ENCODE results near the gene HBQ1.
"Not testable (repeated sequence)": the region's sequence is repeated elsewhere in the genome, so short reads cannot be mapped to it uniquely, and the experiment has no call there.

Gene HBQ1

DNA sequence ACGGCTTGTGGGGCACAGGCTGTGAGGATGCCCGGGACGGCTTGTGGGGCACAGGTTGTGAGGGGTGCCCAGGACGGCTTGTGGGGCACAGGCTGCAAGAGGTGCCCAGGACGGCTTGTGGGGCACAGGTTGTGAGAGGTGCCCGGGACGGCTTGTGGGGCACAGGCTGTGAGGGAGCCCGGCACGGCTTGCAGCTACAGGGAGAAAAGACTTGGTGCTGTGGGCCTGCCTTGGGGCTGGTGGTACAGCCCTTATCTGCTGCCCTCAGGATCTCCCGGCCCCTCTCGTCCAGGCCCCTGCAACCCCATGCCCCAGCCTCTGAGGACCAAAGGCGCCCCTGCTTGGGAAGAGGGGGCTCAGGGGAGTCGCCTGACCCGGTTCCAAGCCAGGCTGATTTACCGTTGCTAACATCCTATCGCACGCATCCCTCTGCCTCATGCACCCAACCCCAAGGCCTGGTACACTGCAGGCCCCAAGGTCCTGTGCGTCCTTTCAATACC lies 19.5 kb upstream of the HBQ1 start:
- DNase-seq: no peak

DNA sequence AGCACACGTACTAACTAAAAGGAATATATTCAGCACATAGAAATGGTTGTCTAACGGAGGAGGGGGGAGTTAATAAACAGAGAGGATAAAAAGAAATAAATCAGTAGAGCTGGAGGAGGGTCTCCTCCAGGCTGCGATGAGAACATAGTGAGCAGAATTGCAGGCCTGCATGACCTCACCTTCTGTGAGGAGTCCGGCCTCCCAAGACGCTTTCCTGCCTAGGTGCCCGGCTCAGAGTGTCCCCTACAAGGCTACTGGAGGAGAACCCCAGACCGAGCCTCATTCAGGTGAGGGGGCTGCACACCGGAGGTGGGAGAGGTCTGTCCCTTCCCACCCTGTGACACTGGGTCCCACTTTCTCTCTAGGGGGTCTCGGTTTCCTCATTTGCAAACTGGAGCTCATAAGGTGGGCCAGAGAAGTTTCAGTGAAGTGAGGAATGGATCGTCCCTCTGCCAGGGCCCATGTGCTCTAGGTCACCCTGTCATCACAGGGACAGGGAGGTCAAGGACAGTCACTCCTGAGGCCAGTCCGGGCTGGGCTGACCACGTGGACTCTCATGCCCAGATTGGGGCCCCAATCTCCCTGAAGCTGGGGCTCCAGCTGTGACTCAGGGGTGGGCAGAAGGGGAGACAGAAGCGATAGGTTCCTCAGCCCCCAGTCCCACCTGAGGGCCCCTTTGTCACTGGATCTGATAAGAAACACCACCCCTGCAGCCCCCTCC lies 17.8 kb upstream of the HBQ1 start:
- no peak for DNase-seq

DNA sequence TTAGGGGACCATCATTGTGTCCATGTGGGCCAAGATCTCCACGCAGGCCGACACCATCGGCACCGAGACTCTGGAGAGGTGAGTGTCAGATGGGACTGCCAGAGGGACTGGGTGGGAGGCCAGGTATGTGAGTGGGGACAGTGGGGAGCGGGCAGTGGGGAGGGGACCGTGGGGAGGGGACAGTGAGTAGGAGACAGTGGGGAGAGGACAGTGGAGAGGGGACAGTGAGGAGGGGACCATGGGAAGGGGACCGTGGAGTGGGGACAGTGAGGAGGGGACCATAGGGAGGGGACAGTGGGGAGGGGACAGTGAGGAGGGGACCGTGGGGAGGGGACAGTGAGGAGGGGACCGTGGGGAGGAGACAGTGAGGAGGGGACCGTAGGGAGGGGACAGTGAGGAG lies 17.1 kb upstream of the HBQ1 start:
- not testable (repeated sequence) for DNase-seq

DNA sequence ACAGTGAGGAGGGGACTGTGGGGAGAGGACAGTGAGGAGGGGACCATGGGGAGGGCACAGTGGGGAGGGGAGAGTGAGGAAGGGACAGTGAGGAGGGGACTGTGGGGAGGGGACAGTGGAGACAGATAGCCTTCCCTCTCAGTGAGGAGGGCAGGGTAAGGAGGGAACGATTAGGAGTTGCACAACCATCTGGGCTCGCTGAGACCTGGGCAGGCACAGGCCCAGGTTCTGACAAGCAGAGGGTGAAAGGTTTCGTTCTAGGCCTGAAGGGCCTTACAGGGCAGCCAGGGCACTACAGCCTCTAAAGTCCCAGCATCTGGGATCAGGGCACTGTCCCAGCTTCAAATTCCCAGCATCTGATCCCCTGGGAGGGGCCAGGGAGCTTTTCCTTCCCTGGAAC lies 16.6 kb upstream of the HBQ1 start:
- not testable (repeated sequence) for DNase-seq

DNA sequence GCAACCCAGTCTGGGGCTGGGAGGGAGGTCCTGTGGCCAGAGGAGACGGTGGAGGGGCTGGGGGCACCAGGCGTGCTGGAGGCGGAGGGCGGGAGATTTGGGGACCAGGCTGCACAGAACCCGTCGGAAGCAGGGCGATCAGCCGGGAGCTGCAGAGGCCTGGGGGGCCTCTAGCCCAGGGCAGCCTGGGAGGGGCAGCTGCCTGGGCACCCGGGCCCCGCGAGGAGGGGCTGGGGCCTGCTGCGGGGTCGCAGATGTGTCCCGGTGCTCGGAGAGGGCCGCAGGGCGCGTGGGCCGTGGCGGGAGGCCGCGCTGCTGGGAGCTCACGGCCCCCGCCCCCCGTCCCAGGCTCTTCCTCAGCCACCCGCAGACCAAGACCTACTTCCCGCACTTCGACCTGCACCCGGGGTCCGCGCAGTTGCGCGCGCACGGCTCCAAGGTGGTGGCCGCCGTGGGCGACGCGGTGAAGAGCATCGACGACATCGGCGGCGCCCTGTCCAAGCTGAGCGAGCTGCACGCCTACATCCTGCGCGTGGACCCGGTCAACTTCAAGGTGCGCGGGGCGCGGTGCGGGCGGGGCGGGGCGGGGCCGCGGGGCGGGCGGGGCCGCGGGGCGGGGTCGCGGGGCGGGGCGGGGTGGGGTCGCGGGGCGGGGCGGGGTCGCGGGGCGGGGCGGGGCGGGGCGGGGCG lies 16.0 kb upstream of the HBQ1 start:
- not testable (repeated sequence) for DNase-seq

DNA sequence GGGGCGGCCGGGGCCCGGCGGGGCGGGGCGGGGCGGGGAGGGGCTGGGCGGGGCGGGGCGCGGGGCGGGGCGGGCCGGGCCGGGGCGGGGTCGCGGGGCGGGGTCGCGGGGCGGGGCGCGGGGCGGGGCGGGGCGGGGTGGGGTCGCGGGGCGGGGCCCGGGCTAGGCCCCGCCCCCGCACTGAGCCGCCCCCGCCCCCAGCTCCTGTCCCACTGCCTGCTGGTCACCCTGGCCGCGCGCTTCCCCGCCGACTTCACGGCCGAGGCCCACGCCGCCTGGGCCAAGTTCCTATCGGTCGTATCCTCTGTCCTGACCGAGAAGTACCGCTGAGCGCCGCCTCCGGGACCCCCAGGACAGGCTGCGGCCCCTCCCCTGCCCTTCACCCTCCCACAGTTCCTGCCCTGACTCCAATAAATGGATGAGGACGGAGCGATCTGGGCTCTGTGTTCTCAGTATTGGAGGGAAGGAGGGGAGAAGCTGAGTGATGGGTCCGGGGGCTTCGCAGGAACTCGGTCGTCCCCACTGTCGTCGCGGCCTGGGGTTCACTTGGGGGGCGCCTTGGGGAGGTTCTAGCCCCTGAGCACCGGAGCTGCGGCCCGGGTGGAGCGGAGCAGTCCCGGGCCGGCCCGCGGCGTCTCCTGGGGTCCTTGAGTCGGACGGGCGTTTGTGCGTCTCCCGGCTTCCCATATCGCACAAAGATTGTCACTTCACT lies 15.3 kb upstream of the HBQ1 start:
- DNase-seq: no peak

DNA sequence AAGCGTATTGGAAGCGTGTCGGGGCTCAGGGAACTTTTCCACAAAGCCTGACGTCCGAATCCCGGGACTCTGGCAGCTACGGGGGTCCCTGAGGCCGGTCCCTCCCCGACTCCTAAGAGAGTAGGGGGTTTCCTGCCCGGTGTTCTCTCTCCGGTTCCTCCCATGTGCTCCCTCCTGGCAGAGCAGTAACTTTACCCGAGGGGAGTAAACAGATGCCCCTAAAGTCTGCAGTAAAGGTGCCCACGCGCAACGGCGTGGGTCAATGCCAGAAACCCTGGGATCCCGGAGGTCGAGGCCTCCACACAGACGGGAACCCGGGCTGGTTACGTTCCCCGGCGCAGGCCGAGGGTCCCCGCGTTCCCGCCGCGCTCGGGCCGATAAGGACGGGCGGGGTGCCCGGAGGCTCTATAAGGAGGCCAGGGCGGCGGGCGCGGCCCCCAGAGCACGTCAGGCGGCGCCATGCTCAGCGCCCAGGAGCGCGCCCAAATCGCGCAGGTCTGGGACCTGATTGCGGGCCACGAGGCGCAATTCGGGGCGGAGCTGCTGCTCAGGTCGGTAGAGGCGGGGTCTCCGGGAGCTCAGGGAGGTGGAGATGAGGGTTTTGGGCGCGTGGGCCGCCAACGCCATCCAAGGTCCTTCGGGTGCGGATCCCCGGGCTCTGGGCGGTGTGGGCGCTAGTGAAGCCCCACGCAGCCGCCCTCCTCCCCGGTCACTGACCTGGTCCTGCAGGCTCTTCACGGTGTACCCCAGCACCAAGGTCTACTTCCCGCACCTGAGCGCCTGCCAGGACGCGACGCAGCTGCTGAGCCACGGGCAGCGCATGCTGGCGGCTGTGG lies 14.5 kb upstream of the HBQ1 start, which contains the start of gene HBM:
Gene HBM (plus strand): TSS at position 440 of the 836 bp plus-strand sequence. CDS start 20 bp downstream, at position 460.
- no peak for DNase-seq

DNA sequence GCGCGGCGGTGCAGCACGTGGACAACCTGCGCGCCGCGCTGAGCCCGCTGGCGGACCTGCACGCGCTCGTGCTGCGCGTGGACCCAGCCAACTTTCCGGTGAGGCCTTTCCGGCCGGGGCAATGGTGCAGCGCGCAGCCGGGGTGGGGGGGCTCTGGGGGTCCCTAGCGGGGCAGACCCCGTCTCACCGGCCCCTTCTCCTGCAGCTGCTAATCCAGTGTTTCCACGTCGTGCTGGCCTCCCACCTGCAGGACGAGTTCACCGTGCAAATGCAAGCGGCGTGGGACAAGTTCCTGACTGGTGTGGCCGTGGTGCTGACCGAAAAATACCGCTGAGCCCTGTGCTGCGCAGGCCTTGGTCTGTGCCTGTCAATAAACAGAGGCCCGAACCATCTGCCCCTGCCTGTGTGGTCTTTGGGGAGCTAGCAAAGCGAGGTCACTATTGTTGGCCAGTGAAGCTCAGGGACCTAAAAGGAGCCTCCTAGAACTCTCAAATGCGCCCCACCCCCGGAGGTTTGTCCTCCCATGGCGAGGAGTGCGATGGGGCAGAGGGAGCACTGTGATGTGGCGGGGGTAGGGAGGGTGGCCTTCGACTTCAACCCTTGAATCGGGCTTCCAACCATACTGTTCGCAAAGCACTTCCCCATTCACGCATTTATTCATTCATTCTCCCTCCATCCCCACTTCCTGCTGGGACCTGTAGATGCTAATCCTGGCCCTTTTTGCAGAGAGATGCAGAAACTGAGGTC lies 13.7 kb upstream of the HBQ1 start:
- no peak for DNase-seq

DNA sequence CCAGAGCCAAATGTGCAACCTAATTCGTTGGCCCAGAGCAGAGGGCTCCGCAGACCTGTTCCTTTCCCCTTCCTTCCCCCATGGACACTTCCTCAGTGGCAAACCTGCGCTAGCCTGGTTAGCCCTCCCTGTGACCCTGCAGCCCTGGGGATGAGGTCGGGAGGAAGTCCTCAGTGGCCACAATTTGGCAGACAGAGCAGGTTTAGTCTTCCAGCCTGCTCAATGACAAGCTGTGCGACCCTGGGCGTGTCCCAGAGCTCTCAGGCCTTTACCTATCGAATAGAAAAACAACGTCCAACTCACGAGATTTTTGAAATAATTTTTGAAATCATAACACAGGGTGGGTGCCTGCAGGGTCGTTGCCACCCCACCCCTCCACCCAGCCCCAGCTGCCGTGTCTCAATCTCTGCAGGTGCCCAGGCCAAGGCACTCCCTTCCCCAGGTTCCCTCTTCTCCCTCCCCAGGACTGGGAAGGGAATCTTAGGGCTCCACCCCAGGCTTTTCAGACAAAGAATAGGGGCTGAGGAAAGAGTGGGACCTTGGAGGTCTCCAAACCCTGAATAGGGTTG lies 13.1 kb upstream of the HBQ1 start:
- no peak for DNase-seq

DNA sequence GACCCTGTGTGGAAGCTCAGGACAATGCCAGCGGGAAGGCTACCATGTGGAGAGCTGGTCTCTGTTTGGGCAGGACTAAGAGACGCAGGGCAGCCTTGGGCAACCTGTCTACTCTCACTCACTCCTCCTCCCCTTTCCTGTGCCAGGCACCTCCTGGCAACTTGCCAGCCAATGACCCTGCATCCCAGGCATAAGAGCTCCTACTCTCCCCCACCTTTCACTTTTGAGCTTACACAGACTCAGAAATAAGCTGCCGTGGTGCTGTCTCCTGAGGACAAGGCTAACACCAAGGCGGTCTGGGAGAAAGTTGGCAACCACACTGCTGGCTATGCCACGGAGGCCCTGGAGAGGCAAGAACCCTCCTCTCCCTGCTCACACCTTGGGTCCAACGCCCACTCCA lies 11.8 kb upstream of the HBQ1 start:
- DNase-seq: no peak

DNA sequence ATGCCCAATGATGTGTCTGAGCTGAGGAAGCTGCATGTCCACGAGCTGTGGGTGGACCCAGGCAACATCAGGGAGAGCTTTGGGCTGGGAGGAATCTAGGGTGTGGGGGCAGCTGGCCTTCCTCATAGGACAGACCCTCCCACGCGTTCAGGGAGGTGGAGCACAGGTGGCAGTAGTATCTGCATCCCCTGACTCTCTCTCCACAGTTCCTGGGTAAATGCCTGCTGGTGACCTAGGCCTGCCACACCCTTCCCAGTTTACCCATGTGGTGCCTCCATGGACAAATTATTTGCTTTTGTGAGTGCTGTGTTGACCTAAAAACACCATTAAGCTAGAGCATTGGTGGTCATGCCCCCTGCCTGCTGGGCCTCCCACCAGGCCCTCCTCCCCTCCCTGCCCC lies 11.2 kb upstream of the HBQ1 start:
- DNase-seq: no peak

DNA sequence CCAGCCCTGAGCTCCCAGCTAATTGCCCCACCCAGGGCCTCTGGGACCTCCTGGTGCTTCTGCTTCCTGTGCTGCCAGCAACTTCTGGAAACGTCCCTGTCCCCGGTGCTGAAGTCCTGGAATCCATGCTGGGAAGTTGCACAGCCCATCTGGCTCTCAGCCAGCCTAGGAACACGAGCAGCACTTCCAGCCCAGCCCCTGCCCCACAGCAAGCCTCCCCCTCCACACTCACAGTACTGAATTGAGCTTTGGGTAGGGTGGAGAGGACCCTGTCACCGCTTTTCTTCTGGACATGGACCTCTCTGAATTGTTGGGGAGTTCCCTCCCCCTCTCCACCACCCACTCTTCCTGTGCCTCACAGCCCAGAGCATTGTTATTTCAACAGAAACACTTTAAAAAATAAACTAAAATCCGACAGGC lies 10.2 kb upstream of the HBQ1 start:
- DNase-seq: not testable (repeated sequence)

DNA sequence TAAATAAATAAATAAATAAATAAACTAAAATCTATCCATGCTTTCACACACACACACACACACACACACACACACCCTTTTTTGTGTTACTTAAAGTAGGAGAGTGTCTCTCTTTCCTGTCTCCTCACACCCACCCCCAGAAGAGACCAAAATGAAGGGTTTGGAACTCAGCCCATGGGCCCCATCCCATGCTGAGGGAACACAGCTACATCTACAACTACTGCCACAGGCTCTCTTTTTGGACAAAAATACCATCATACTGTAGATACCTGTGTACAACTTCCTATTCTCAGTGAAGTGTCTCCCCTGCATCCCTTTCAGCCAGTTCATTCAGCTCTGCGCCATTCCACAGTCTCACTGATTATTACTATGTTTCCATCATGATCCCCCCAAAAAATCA lies 9.5 kb upstream of the HBQ1 start:
- no peak for DNase-seq

DNA sequence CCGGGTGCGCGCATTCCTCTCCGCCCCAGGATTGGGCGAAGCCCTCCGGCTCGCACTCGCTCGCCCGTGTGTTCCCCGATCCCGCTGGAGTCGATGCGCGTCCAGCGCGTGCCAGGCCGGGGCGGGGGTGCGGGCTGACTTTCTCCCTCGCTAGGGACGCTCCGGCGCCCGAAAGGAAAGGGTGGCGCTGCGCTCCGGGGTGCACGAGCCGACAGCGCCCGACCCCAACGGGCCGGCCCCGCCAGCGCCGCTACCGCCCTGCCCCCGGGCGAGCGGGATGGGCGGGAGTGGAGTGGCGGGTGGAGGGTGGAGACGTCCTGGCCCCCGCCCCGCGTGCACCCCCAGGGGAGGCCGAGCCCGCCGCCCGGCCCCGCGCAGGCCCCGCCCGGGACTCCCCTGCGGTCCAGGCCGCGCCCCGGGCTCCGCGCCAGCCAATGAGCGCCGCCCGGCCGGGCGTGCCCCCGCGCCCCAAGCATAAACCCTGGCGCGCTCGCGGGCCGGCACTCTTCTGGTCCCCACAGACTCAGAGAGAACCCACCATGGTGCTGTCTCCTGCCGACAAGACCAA lies 7.8 kb upstream of the HBQ1 start, which contains the start of gene HBA2:
Gene HBA2 (plus strand): TSS at position 503 of the 568 bp plus-strand sequence. CDS start 37 bp downstream, at position 540.
- DNase-seq: not testable (repeated sequence)

DNA sequence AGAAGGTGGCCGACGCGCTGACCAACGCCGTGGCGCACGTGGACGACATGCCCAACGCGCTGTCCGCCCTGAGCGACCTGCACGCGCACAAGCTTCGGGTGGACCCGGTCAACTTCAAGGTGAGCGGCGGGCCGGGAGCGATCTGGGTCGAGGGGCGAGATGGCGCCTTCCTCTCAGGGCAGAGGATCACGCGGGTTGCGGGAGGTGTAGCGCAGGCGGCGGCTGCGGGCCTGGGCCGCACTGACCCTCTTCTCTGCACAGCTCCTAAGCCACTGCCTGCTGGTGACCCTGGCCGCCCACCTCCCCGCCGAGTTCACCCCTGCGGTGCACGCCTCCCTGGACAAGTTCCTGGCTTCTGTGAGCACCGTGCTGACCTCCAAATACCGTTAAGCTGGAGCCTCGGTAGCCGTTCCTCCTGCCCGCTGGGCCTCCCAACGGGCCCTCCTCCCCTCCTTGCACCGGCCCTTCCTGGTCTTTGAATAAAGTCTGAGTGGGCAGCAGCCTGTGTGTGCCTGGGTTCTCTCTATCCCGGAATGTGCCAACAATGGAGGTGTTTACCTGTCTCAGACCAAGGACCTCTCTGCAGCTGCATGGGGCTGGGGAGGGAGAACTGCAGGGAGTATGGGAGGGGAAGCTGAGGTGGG lies 6.9 kb upstream of the HBQ1 start:
- DNase-seq: not testable (repeated sequence)

DNA sequence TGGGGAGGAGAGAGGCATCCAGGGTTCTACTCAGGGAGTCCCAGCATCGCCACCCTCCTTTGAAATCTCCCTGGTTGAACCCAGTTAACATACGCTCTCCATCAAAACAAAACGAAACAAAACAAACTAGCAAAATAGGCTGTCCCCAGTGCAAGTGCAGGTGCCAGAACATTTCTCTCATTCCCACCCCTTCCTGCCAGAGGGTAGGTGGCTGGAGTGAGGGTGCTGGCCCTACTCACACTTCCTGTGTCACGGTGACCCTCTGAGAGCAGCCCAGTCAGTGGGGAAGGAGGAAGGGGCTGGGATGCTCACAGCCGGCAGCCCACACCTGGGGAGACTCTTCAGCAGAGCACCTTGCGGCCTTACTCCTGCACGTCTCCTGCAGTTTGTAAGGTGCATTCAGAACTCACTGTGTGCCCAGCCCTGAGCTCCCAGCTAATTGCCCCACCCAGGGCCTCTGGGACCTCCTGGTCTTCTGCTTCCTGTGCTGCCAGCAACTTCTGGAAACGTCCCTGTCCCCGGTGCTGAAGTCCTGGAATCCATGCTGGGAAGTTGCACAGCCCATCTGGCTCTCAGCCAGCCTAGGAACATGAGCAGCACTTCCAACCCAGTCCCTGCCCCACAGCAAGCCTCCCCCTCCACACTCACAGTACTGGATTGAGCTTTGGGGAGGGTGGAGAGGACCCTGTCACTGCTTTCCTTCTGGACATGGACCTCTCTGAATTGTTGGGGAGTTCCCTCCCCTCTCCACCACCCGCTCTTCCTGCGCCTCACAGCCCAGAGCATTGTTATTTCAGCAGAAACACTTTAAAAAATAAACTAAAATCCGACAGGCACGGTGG lies 6.1 kb upstream of the HBQ1 start:
- DNase-seq: not testable (repeated sequence)

DNA sequence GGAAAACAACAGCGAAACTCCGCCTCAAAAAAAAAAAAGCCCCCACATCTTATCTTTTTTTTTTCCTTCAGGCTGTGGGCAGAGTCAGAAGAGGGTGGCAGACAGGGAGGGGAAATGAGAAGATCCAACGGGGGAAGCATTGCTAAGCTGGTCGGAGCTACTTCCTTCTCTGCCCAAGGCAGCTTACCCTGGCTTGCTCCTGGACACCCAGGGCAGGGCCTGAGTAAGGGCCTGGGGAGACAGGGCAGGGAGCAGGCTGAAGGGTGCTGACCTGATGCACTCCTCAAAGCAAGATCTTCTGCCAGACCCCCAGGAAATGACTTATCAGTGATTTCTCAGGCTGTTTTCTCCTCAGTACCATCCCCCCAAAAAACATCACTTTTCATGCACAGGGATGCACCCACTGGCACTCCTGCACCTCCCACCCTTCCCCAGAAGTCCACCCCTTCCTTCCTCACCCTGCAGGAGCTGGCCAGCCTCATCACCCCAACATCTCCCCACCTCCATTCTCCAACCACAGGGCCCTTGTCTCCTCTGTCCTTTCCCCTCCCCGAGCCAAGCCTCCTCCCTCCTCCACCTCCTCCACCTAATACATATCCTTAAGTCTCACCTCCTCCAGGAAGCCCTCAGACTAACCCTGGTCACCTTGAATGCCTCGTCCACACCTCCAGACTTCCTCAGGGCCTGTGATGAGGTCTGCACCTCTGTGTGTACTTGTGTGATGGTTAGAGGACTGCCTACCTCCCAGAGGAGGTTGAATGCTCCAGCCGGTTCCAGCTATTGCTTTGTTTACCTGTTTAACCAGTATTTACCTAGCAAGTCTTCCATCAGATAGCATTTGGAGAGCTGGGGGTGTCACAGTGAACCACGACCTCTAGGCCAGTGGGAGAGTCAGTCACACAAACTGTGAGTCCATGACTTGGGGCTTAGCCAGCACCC lies 5.0 kb upstream of the HBQ1 start:
- DNase-seq: no peak

DNA sequence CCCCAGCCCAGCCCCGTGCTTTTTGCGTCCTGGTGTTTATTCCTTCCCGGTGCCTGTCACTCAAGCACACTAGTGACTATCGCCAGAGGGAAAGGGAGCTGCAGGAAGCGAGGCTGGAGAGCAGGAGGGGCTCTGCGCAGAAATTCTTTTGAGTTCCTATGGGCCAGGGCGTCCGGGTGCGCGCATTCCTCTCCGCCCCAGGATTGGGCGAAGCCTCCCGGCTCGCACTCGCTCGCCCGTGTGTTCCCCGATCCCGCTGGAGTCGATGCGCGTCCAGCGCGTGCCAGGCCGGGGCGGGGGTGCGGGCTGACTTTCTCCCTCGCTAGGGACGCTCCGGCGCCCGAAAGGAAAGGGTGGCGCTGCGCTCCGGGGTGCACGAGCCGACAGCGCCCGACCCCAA lies 4.3 kb upstream of the HBQ1 start:
- DNase-seq: not testable (repeated sequence)

Measured in C1 segment of cervical spinal cord (tissue), 14 donors.